Activated naive CD8-positive, alpha-beta T cell treated with anti-CD3 and anti-CD28 coated beads, Interleukin-2, amount 10 ng/mL, durations not matched to agents 7 days and 5 days (primary cell): ENCODE measurements around the gene CYB5A. TPM values are rescaled to one million over a fixed set of nuclear protein-coding genes. Genes with fewer than 3 reads are reported as not detected.

Experiments
- ATAC-seq: fragments of 150-1000 bp; cut with Tn5 transposase; one replicate; pipeline ENCODE4 v1.10.0; 2021; ENCODE audit warnings: low read depth, moderate library complexity
- POLR2A ChIA-PET: fragments of 350-600 bp; sonication (Branson Sonifier 250); formaldehyde crosslinking; loops from one replicate; lab custom pipeline; 2021; ENCODE audit warnings: antibody characterized with exemption; lab: Charles Lee
- DNase-seq: peaks from one replicate; pipeline ENCODE4 v3.0.0; 2021
- H3K27ac Mint-ChIP-seq: one replicate; pipeline ENCODE4 v1.8.0; 2022; ENCODE audit warnings: mild to moderate bottlenecking, mixed read lengths
- H3K27me3 Mint-ChIP-seq: one replicate; pipeline ENCODE4 v1.8.0; 2022; ENCODE audit warnings: mild to moderate bottlenecking, moderate library complexity, mixed read lengths
- H3K36me3 Mint-ChIP-seq: one replicate; pipeline ENCODE4 v1.8.0; 2021; ENCODE audit warnings: mild to moderate bottlenecking, mixed read lengths
- H3K4me1 Mint-ChIP-seq: one replicate; pipeline ENCODE4 v1.8.0; 2021; ENCODE audit warnings: mixed read lengths
- H3K4me3 Mint-ChIP-seq: one replicate; pipeline ENCODE4 v1.8.0; 2022; ENCODE audit warnings: mild to moderate bottlenecking, moderate library complexity, mixed read lengths
- H3K9me3 Mint-ChIP-seq: one replicate; pipeline ENCODE4 v1.8.0; 2021; ENCODE audit warnings: mixed read lengths
- total RNA-seq, 2 experiments: library from RNA; stranded (reverse); gene quantifications; one replicate each; pipeline ENCODE4 v1.2.3, GENCODE V29; 2021

The CYB5A gene
- total RNA-seq, 2 experiments from 2014 or later = 30.9 to 31.0 TPM

- no peak overlapping the region for H3K27ac Mint-ChIP-seq
These were observed 10.5 kb downstream of the CYB5A start for GRCh38 chr18:74281011-74281979.

GRCh38 chr18:74278983-74279382 lies 12.8 kb downstream of the CYB5A start:
- no peaks in the 10 kb centered on the region for H3K27me3 Mint-ChIP-seq

More at GRCh38 chr18:74281011-74281979, 10.5 kb downstream of the CYB5A start:
- Mint-ChIP-seq H3K27me3 (no peaks in the 10 kb centered on the region), H3K4me3 (no peak overlapping the region), H3K9me3 (no peaks in the 10 kb centered on the region), H3K4me1 (peaks cover 17% of the 10 kb centered on the region), H3K36me3 (no peaks in the 10 kb centered on the region)
- no peak for DNase-seq
- no peak for ATAC-seq
- POLR2A ChIA-PET = no interaction called here

GRCh38 chr18:74278058-74278457 lies 13.7 kb downstream of the CYB5A start:
- no peaks in the 10 kb centered on the region for H3K9me3 Mint-ChIP-seq
- no peak overlapping the region for H3K27ac Mint-ChIP-seq
- H3K36me3 Mint-ChIP-seq = no peaks in the 10 kb centered on the region
- no peaks in the 10 kb centered on the region for H3K27me3 Mint-ChIP-seq
- no peak overlapping the region for H3K4me3 Mint-ChIP-seq
- POLR2A ChIA-PET = no interaction called here
- peaks cover 14% of the 10 kb centered on the region for H3K4me1 Mint-ChIP-seq
- DNase-seq (no peak), ATAC-seq (no peak)

More at GRCh38 chr18:74278983-74279382, 12.8 kb downstream of the CYB5A start:
- Mint-ChIP-seq H3K27ac (no peak overlapping the region), H3K4me1 (peaks cover 17% of the 10 kb centered on the region), H3K4me3 (no peak overlapping the region), H3K9me3 (no peaks in the 10 kb centered on the region), H3K36me3 (no peaks in the 10 kb centered on the region)
- ATAC-seq (no peak), DNase-seq (no peak)
- POLR2A ChIA-PET = no interaction called here

- Mint-ChIP-seq H3K9me3 (no peaks in the 10 kb centered on the region), H3K4me3 (no peak overlapping the region), H3K27me3 (no peaks in the 10 kb centered on the region), H3K36me3 (no peaks in the 10 kb centered on the region), H3K27ac (no peak overlapping the region), H3K4me1 (peaks cover 6% of the 10 kb centered on the region)
- ATAC-seq = no peak
- DNase-seq = no peak
- POLR2A ChIA-PET = no interaction called here
These were observed 14.5 kb downstream of the CYB5A start for GRCh38 chr18:74277296-74277695.

GRCh38 chr18:74276609-74277008 lies 15.2 kb downstream of the CYB5A start:
- H3K9me3 Mint-ChIP-seq = no peaks in the 10 kb centered on the region
- H3K27me3 Mint-ChIP-seq = no peaks in the 10 kb centered on the region
- peaks cover 2% of the 10 kb centered on the region for H3K4me1 Mint-ChIP-seq
- DNase-seq (no peak), ATAC-seq (no peak)
- POLR2A ChIA-PET = no interaction called here
- H3K27ac Mint-ChIP-seq = no peak overlapping the region
- no peaks in the 10 kb centered on the region for H3K36me3 Mint-ChIP-seq
- H3K4me3 Mint-ChIP-seq = no peak overlapping the region

GRCh38 chr18:74275736-74276135 lies 16.0 kb downstream of the CYB5A start:
- no peaks in the 10 kb centered on the region for H3K27me3 Mint-ChIP-seq
- DNase-seq (no peak), ATAC-seq (no peak)
- no peaks in the 10 kb centered on the region for H3K4me1 Mint-ChIP-seq
- no peaks in the 10 kb centered on the region for H3K9me3 Mint-ChIP-seq
- H3K4me3 Mint-ChIP-seq = no peak overlapping the region
- no peaks in the 10 kb centered on the region for H3K36me3 Mint-ChIP-seq
- POLR2A ChIA-PET = no interaction called here
- no peak overlapping the region for H3K27ac Mint-ChIP-seq

- Mint-ChIP-seq H3K36me3 (no peaks in the 10 kb centered on the region), H3K4me1 (no peaks in the 10 kb centered on the region), H3K27ac (no peak overlapping the region), H3K4me3 (no peak overlapping the region), H3K27me3 (no peaks in the 10 kb centered on the region), H3K9me3 (no peaks in the 10 kb centered on the region)
- DNase-seq (no peak), ATAC-seq (no peak)
- POLR2A ChIA-PET = no interaction called here
These were observed 17.1 kb downstream of the CYB5A start for GRCh38 chr18:74274700-74275099.

- no peak overlapping the region for H3K4me3 Mint-ChIP-seq
- H3K27me3 Mint-ChIP-seq = no peaks in the 10 kb centered on the region
- no peak for DNase-seq
- no peaks in the 10 kb centered on the region for H3K36me3 Mint-ChIP-seq
- no peak overlapping the region for H3K27ac Mint-ChIP-seq
- H3K4me1 Mint-ChIP-seq = no peaks in the 10 kb centered on the region
- ATAC-seq = no peak
- no peaks in the 10 kb centered on the region for H3K9me3 Mint-ChIP-seq
- POLR2A ChIA-PET = no interaction called here
These were observed 18.4 kb downstream of the CYB5A start for GRCh38 chr18:74273394-74273793.

GRCh38 chr18:74271635-74272034 lies 20.1 kb downstream of the CYB5A start:
- Mint-ChIP-seq H3K4me1 (no peaks in the 10 kb centered on the region), H3K27me3 (no peaks in the 10 kb centered on the region), H3K9me3 (no peaks in the 10 kb centered on the region), H3K36me3 (no peaks in the 10 kb centered on the region), H3K4me3 (no peak overlapping the region), H3K27ac (no peak overlapping the region)
- ATAC-seq = no peak
- POLR2A ChIA-PET = no interaction called here
- no peak for DNase-seq

GRCh38 chr18:74268933-74269620 lies 22.7 kb downstream of the CYB5A start:
- H3K4me1 Mint-ChIP-seq = no peaks in the 10 kb centered on the region
- POLR2A ChIA-PET = interaction anchor here (0.7 kb wide), 1 partner anchor 97 kb away, joined by 3 read pairs; no protein-coding TSS in a partner anchor
- H3K27ac Mint-ChIP-seq = no peak overlapping the region
- no peak overlapping the region for H3K4me3 Mint-ChIP-seq
- H3K36me3 Mint-ChIP-seq = no peaks in the 10 kb centered on the region
- DNase-seq = no peak
- H3K27me3 Mint-ChIP-seq = no peaks in the 10 kb centered on the region
- H3K9me3 Mint-ChIP-seq = no peaks in the 10 kb centered on the region
- ATAC-seq = no peak

GRCh38 chr18:74268175-74268574 lies 23.6 kb downstream of the CYB5A start:
- POLR2A ChIA-PET = no interaction called here
- H3K4me3 Mint-ChIP-seq = no peak overlapping the region
- ATAC-seq (no peak), DNase-seq (no peak)
- no peaks in the 10 kb centered on the region for H3K27me3 Mint-ChIP-seq
- H3K4me1 Mint-ChIP-seq = no peaks in the 10 kb centered on the region
- no peak overlapping the region for H3K27ac Mint-ChIP-seq
- H3K9me3 Mint-ChIP-seq = no peaks in the 10 kb centered on the region
- H3K36me3 Mint-ChIP-seq = no peaks in the 10 kb centered on the region

- Mint-ChIP-seq H3K27me3 (no peaks in the 10 kb centered on the region), H3K4me3 (no peak overlapping the region)
These were observed 25.6 kb downstream of the CYB5A start for GRCh38 chr18:74266161-74266560.

GRCh38 chr18:74265546-74266098 lies 26.1 kb downstream of the CYB5A start:
- peaks cover 2% of the 10 kb centered on the region for H3K36me3 Mint-ChIP-seq
- no peaks in the 10 kb centered on the region for H3K27me3 Mint-ChIP-seq
- POLR2A ChIA-PET = no interaction called here
- ATAC-seq = no peak
- no peaks in the 10 kb centered on the region for H3K4me1 Mint-ChIP-seq
- DNase-seq = no peak
- H3K4me3 Mint-ChIP-seq = no peak overlapping the region
- H3K9me3 Mint-ChIP-seq = no peaks in the 10 kb centered on the region
- H3K27ac Mint-ChIP-seq = no peak overlapping the region

More at GRCh38 chr18:74266161-74266560, 25.6 kb downstream of the CYB5A start:
- peaks cover 2% of the 10 kb centered on the region for H3K36me3 Mint-ChIP-seq
- no peak for ATAC-seq
- H3K9me3 Mint-ChIP-seq = no peaks in the 10 kb centered on the region
- H3K4me1 Mint-ChIP-seq = no peaks in the 10 kb centered on the region
- H3K27ac Mint-ChIP-seq = no peak overlapping the region
- no peak for DNase-seq
- POLR2A ChIA-PET = no interaction called here
